AG04450 (cell line): ENCODE measurements around the gene RIC1. TPM values are rescaled to one million over a fixed set of nuclear protein-coding genes. Genes with fewer than 3 reads are reported as not detected.

Experiments
- CTCF ChIA-PET: fragments of 300-600, 350-600 bp; formaldehyde crosslinking; extraction: SDS; loops from one replicate; lab custom pipeline; 2022; ENCODE audit warnings: antibody characterized with exemption, inconsistent platforms; lab: Charles Lee
- POLR2A ChIA-PET: fragments of 350-600 bp; formaldehyde crosslinking; extraction: SDS; loops from one replicate; lab custom pipeline; 2021; ENCODE audit warnings: antibody characterized with exemption, inconsistent platforms; lab: Yijun Ruan, JAX
- DNase-seq: peaks from one replicate; pipeline ENCODE4 v3.0.0-alpha.2; 2011; ENCODE audit warnings: low read depth, low spot score
- H3K27ac ChIP-seq: one replicate; pipeline ENCODE4 v1.5.1; 2012; ENCODE audit warnings: low read depth, low read length, control low read depth
- H3K27me3 ChIP-seq: one replicate; pipeline ENCODE4 v1.6.0; 2012; ENCODE audit warnings: low read length; ENCODE audit not compliant: control insufficient read depth, insufficient read depth
- H3K4me3 ChIP-seq: 2 replicates; pipeline ENCODE4 v1.5.1; 2011; ENCODE audit warnings: mild to moderate bottlenecking, low read depth, low read length, control low read depth
- H3K9me3 ChIP-seq: 2 replicates; pipeline ENCODE4 v1.5.1; 2012; ENCODE audit warnings: low read length; ENCODE audit not compliant: control insufficient read depth, insufficient read depth
- CTCF ChIP-seq: IDR thresholded peaks from 2 replicates; pipeline ENCODE4 v1.5.1; 2011; ENCODE audit warnings: low read depth, low read length, control low read depth, inconsistent platforms
- polyA plus RNA-seq: library from polyadenylated mRNA; depleted of rRNA; stranded (reverse); fragments of >200 nt; gene quantifications from 2 replicates; pipeline ENCODE4 v1.2.3, GENCODE V29; 2011

The RIC1 gene
- polyA plus RNA-seq, 1 experiment, result 65.4 TPM

GRCh38 chr9:5789489-5789888 is 160.6 kb downstream of the RIC1 start:
- CTCF ChIA-PET, result no interaction called here
- Histone ChIP-seq H3K4me3 (no peak overlapping the region), H3K27me3 (no peaks in the 10 kb centered on the region), H3K9me3 (no peaks in the 10 kb centered on the region), H3K27ac (no peak overlapping the region)
- POLR2A ChIA-PET, result no interaction called here
- DNase-seq, result no peak
- TF ChIP-seq CTCF, result no peak

GRCh38 chr9:5790923-5791322 is 162.0 kb downstream of the RIC1 start:
- POLR2A ChIA-PET, result no interaction called here
- no peaks in the 10 kb centered on the region for H3K9me3 ChIP-seq
- TF ChIP-seq CTCF, result no peak
- no peak for DNase-seq
- no peaks in the 10 kb centered on the region for H3K27me3 ChIP-seq
- H3K27ac ChIP-seq, result no peak overlapping the region
- H3K4me3 ChIP-seq, result no peak overlapping the region
- CTCF ChIA-PET, result no interaction called here

- TF ChIP-seq CTCF, result no peak
- Histone ChIP-seq H3K27me3 (no peaks in the 10 kb centered on the region), H3K27ac (no peak overlapping the region), H3K9me3 (no peaks in the 10 kb centered on the region), H3K4me3 (no peak overlapping the region)
- CTCF ChIA-PET, result no interaction called here
- no peak for DNase-seq
- POLR2A ChIA-PET, result no interaction called here
Measured at GRCh38 chr9:5791870-5792269, 163.0 kb downstream of the RIC1 start.

GRCh38 chr9:5793812-5794211 is 164.9 kb downstream of the RIC1 start:
- DNase-seq, result no peak
- Histone ChIP-seq H3K27ac (no peak overlapping the region), H3K27me3 (no peaks in the 10 kb centered on the region), H3K9me3 (no peaks in the 10 kb centered on the region), H3K4me3 (no peak overlapping the region)
- ChIA-PET CTCF (interaction anchor here (1.5 to 1.6 kb wide), 2 partner anchors 9 to 261 kb away, joined by 3 read pairs; no protein-coding TSS in a partner anchor), POLR2A (no interaction called here)
- TF ChIP-seq CTCF, result no peak

- no peaks in the 10 kb centered on the region for H3K27me3 ChIP-seq
- CTCF ChIA-PET, result no interaction called here
Measured at GRCh38 chr9:5796298-5796697, 167.4 kb downstream of the RIC1 start.

More at GRCh38 chr9:5796298-5796697, 167.4 kb downstream of the RIC1 start:
- DNase-seq, result no peak
- no peak for TF ChIP-seq CTCF
- Histone ChIP-seq H3K27ac (no peak overlapping the region), H3K9me3 (no peaks in the 10 kb centered on the region), H3K4me3 (no peak overlapping the region)
- POLR2A ChIA-PET, result no interaction called here
